Ecto neural progenitor cell (in vitro differentiated cells): ENCODE data around the gene SF3A2.

ENCODE experiments used
- DNase-seq: peaks from one replicate; pipeline ENCODE4 v3.0.0-alpha.2; 2018; ENCODE audit warnings: low spot score

Gene SF3A2

GRCh38 chr19:2226840-2227360 is 9.7 kb upstream of the SF3A2 start:
- no peak for DNase-seq

GRCh38 chr19:2227415-2228156 is 9.0 kb upstream of the SF3A2 start:
- DNase-seq = no peak

- no peak for DNase-seq
Observed at GRCh38 chr19:2228157-2229030, 8.2 kb upstream of the SF3A2 start.

GRCh38 chr19:2229103-2230032 is 7.3 kb upstream of the SF3A2 start:
- no peak for DNase-seq

GRCh38 chr19:2230033-2230531 is 6.5 kb upstream of the SF3A2 start:
- DNase-seq = no peak

- DNase-seq = no peak
Observed at GRCh38 chr19:2230807-2231533, 5.7 kb upstream of the SF3A2 start.

GRCh38 chr19:2231621-2232221 is 4.9 kb upstream of the SF3A2 start:
- no peak for DNase-seq

- no peak for DNase-seq
Observed at GRCh38 chr19:2232286-2233151, 4.1 kb upstream of the SF3A2 start.

- no peak for DNase-seq
Observed at GRCh38 chr19:2233601-2234280, 2.9 kb upstream of the SF3A2 start.

GRCh38 chr19:2234996-2235380 is 1.6 kb upstream of the SF3A2 start:
- no peak for DNase-seq

GRCh38 chr19:2235381-2236063 is 1.1 kb upstream of the SF3A2 start:
- DNase-seq = no peak

GRCh38 chr19:2236064-2236313 is 635 bp upstream of the SF3A2 start:
- DNase-seq = no peak

- DNase-seq = no peak
Observed at GRCh38 chr19:2237051-2237868, 636 bp downstream of the SF3A2 start.

- DNase-seq = no peak
Observed at GRCh38 chr19:2237869-2238153, 1.2 kb downstream of the SF3A2 start.

GRCh38 chr19:2239173-2239572 is 2.5 kb downstream of the SF3A2 start:
- DNase-seq = no peak

GRCh38 chr19:2239771-2240770 is 3.4 kb downstream of the SF3A2 start:
- no peak for DNase-seq
